Measurements from ENCODE around the gene VPS51.

GRCh38 chr11:65113839-65114238, 17.8 kb downstream of the VPS51 start:
- TF ChIP-seq EZH2phosphoT487 (IDR thresholded peaks at IDR 0.05; ENCODE audit: low read length) (no peak), EZH2 (optimal IDR thresholded peaks at IDR 0.05; ENCODE audit: low read depth, low read length) (no peak)

All from MM.1S (cell line).